HG02759 (cell line): ENCODE results near the gene TAF8.
"Not testable (repeated sequence)": the region's sequence is repeated elsewhere in the genome, so short reads cannot be mapped to it uniquely, and the experiment has no call there.

Experiments
- ATAC-seq: cut with Tn5 transposase; IDR thresholded peaks from one replicate; pipeline ENCODE4 v1.9.1; 2021; ENCODE audit warnings: mild to moderate bottlenecking, moderate library complexity; ENCODE audit not compliant: unreplicated experiment

Gene TAF8

DNA sequence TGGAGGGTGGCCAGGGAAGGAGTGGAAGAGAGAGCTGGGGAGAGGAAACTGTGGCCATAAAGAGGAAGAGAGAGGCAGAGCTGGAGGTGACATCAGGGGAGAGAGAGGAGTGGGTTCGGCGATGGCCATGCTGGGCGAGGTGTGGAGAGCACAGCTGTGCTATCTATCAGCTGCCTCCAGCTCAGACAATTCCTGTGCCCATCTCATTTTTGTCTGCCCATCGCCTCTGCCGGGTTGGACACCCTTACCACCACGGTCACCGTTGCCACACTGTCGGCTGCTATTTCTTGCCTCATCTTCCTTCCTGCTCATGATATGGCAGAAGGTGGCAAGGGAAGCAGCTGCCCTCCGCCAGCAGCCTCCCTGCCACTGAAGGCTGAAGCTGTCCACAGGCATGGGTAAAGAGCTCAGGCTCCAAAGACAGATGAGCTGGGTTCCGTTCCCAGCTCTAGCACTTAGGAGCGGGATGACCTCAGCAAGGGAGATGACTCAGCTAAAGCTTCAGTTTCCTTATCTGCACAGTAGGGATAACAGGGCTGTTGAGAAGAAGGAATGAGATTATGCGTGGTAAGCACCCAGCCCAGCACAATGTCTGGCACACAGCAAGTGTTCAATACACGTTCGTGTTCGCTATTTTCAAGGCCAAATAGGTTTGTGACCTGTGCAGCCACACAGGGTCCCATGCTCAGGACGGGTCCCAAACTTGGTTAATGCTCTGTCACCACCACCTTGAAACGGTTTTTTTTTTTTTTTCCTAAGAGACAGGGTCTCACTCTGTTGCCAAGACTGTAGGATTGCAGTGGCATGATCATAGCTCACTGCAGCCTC is 21.9 kb upstream of the TAF8 start:
- no peak for ATAC-seq

DNA sequence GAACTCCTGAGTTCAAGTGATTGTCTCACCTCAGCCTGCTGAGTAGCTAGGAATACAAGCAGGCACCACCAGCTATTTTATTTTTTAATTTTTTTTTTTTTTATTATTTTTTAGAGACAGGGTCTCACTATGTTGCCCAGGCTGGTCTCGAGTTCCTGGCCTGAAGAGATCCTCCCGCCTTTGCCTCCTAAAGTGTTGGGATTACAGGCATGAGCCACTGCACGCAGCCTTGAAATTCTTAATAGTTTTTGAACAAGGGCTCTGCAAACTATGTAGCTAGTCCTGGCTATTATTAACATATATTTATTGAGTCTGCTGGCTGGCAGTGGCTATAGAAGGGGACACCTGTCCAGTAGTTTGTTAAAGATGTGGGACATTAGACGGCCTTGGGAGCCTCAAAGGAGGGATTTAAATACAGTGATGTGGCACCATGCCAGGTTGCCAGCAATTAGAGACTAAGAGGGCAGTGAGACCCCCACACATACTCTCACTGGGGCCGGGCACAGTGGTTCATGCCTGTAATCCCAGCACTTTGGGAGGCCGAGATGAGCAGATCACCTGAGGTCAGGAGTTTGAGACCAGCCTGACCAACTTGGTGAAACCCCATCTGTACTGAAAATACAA is 21.1 kb upstream of the TAF8 start:
- no peak for ATAC-seq

- no peak for ATAC-seq
These were observed 20.4 kb upstream of the TAF8 start for GRCh38 chr6:42029881-42030280.

DNA sequence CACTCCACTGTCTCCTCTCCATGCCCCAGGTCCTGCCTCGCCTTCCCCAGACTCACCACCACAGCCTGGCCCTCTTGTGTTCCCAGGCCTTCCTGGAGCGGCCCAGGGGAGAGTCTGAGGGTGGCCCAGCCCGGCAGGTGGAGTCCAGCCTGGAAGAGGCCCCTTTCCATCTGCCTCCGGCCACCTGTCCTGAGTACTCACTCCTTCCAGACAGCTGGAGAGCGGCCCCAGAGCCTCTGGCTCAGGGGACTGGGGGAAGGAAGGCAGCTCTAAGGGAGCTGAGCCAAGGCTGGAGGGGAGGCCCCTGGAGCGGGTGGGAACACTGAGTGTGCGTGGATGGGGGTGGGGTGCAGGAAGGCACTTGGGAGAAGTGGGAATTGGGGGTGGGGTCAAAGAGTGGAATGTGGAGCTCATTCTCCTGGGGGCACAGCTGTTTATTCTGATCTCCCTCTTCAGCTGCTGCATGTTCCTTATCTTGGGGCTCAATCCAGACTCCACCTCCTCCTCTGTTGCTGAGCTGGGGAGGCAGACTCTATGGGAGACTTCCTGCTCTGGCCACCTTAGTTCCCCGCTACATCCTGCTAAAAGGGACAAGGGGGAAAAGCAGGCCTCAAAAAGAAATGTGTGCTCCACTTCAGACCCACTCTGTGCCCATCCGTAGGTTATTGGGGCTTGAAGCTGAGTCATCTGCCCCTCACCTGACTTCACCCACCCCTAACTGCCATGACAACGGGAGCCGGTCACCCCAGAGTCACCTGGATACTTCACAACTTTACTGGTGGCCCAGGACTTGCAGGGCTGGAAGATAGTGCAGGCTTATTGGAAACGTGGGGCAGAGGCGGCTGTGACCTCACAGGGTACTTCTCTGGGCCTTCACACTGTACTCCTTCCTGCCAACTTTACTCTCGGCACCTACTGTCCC is 19.5 kb upstream of the TAF8 start:
- no peak for ATAC-seq

DNA sequence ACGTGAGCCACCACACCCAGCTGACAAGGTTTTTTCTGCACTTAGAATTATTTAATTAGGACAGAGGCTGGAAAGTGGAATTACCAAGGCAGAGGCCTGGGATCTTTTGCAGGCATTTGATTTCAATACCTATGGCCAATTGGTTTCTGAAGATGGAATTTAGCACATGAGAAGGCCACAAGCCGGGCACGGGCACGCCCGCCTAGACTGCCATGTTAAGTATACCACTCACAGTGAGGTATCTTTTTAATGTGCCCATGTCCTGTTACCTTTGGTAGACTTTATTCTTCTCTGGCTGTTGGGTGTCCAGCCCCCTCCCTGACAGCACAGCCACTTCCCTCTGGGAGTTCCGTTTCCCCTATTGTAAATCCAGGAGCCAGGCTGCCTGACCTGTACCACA is 18.0 kb upstream of the TAF8 start:
- ATAC-seq, result no peak

GRCh38 chr6:42037669-42038068 is 12.7 kb upstream of the TAF8 start:
- ATAC-seq, result not testable (repeated sequence)

DNA sequence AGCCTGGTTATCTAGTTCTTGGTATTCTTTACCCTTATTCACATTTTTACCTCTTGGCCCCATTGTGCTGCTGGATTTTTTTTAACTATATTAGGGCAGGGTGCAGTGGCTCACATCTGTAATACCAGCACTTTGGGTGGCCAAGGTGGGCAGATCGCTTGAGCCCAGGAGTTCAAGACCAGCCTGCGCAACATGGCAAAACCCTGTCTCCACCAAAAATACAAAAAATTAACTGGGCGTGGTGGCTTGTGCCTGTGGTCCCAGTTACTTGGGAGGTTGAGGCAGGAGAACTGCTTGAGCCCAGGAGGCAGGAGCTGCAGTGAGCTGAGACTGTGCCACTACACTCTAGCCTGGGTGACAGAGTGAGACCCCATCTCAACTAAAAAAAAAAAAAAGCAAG is 12.2 kb upstream of the TAF8 start:
- ATAC-seq, result no peak

DNA sequence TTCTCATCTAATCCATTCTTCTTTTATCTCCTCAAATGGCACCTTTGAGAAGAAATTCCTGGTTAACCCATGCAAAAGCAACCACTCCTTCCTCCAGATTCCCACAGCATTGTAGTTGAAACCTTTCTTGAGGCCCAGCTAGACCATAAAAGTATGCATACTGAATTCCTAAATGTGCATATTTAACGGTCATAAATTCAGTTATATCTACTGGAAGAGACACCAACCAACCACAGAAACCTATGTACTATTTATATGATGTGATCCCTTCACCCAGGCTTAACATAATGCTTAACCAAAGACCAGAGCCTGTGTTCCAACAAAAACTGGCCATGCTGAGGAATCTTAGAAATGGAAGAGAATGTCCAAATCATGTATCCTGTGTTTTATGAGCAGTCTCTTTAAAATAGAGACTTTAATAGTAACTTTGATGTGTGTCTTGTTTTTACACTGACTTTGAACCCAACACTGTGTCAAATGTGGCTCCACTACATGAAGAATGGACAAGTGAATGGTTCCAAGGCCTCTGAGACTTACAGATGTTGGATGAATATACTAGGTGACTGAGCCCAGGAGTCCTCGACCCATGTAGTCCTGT is 11.4 kb upstream of the TAF8 start:
- ATAC-seq, result no peak

DNA sequence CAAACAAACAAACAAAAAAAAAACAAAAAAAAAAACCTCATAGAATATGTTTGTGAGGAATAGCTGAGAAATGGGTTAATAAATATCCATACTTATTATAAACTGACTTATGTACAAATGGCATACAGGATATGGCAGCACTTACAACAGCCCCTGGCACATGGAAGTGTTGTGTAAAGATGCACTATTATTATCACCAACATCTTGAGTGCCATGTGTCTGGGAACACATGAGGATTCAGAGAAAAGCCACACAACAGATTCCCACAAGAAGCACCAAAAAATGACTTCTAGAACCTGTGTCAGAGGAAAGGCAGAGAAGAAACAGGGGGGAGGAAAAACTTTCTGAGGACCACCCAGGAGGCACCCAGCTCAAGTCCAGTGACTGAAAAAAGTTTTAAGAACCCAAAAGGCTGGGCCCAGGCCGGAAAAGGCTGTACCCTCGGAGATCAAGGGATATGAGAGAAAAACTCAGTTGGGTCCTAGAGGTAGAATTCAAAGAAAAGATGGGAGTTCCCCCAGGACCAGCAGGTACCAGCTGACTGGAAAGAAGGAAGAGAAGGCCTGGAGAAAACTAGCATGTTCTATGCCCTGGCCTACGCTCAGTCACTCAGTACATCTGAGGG is 9.4 kb upstream of the TAF8 start:
- ATAC-seq, result no peak

DNA sequence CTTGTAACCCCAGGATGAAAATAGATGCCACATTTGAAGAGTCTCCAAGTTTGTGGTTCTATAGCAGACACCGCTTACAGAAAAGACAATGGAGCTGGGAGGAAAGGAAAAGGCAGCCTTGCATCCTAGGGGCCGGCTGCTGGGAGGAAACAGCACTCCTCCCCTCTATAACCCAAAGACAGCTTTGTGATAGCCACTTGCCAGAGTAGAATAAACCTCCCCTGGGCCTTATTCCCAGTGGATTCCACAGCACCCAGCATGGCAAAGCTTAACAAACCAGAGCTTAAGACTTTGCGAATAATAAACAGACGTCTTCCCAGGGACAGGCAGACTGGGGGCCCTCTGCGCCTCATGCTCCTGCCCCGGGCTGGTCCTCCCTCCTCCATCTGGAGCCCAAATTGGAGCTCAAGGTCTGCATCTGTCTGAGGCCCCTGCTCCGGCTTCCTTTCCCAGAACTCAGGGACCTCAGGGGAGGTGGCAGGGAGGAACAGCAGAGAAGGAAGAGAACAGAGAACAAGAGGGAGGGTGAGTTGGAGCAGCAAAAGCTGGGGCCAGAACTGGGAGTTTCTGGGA is 8.8 kb upstream of the TAF8 start:
- ATAC-seq, result no peak

GRCh38 chr6:42042108-42042507 is 8.2 kb upstream of the TAF8 start:
- no peak for ATAC-seq

- ATAC-seq, result peak; percentile 40
These were observed 6.4 kb upstream of the TAF8 start for GRCh38 chr6:42043787-42044475.

DNA sequence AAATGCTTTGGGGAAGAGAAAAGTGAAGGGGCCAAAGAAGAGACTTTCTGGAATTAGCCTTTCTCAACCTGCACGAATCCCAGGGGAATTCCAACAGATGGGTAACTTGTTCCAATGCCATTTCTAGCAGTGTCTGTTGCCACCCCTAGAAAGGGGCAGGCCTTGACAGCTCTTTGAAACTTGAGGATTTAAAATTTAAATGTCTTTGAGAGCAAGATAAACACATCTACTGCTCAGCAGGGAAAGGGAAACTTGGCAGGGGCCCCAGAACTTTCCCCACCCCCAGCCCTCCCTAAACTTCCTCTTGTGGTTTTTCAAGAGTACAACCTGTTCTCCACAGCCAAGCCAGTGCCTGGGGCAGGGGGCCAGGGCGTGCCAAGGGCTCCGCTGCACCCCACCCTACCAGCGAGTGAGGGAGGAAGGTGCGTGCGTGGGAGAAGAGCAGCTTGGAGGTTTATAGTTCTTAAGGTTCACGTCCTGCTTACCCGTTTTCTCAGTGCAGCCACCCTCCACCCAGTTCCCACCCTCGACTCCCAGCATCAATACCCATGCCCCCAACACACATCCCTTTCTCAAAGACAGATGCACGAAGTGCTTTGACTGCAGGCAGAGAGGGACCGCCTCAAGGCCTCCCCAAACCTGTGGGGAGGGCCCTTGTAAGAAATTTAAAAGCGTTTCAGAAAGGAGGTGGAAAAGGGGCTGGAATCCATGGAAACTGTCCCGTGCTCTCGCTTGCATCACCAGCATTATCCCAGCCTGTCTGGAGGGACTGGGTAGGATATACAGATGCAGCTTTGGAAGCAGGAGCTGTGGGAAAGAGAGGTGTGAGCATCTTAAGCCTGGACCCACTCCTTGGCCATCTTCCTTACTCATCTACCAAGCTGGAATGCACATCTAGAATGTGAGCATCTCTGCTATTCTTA is 4.5 kb upstream of the TAF8 start:
- ATAC-seq, result no peak

DNA sequence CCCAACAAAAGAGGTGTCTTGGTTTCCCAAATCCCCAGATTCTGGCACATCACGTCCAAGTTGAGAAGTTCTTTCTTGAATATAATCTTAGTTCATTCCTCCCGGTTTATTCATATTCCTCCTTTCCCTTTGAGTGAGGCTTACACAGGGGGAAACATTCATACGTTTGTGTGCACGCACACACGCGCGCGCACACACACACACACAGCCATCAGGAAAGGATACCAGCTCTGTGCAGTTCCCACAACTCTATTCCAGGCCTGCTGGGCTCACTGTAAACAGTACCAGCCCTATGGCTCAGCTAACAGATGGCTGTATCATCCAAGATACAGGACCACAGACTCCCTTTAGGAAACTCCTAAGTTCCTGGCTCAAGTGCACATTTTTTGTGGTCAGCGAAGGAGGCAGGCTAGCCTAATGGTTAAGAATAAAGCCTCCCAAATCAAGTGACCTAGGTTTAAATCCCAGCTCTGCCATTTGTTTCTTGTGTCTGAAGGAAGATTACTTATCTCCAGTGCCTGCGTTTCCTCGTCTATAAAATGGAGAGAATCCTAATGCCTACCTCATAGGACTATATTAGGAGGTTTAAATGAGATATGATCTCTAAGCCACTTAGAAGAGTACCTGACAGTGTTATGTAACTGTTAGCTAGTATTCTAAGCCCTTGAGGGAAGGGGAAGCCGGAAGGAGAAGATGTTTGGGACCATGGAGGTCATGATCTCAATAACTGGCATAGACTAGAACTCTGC is 3.7 kb upstream of the TAF8 start:
- ATAC-seq, result no peak

DNA sequence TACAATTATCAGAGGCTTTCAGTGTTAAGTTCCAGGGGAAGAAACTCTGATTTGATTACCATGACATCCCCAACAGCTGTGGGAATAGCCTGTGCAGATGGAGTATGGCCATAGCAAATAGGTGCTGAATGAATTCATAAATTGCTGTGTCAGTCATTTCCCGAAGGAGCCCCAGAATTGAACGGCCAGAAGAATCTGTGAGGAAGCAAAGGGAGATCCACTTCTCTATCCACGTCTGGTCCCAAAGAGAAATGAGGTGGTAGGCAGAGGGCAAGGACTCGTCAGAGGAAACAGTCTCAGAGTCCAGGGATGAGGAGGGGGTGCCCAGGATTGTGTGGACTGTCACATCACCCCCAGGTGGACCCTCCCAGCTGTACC is 3.1 kb upstream of the TAF8 start:
- no peak for ATAC-seq

DNA sequence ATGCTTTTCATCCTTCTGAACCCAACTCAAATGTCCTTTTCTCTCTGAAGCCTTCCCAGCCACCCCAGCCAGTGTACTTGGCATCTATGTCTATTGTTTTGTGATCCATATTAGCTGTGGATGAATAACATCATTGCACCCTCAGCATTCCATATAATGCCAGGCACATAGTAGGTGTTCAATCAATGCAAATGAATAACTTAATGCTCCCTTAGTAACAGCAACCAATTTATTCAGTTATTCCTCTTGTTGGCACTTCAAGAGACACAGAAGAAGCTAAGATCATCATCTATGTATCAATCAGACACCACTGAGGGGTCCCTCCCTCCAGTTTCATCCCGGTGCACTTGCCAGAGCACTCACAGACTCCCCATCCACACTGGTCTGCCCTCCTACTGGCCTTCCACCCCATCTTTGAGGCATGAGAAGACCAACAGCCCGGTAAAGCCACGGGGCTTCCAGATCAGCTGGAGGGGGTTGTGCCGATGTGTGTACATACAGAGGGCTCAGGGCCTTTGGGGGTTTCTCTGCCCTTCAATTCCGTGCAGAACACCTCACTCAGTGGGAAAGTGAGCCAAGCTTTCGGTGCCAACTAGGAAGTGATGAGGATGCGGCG is 2.4 kb upstream of the TAF8 start:
- ATAC-seq, result no peak

GRCh38 chr6:42049116-42049809 is 1.1 kb upstream of the TAF8 start:
- no peak for ATAC-seq
